Activated T-helper 1 cell treated with anti-CD3 and anti-CD28 coated beads, Interleukin-12 subunit alpha, Interleukin-12 subunit beta, Interleukin-2, Interleukin-4 antibody, amounts not matched to agents 30 ng/mL and 10 ng/mL and 1 ng/mL, durations not matched to agents 14 hours and 24 hours and 36 hours (primary cell): ENCODE results near the gene SPDEF. TPM values are rescaled to one million over a fixed set of nuclear protein-coding genes. Genes with fewer than 3 reads are reported as not detected.

Experiments used
- DNase-seq: peaks from one replicate; pipeline ENCODE4 v3.0.0; 2021; ENCODE audit warnings: low spot score
- H3K27ac Mint-ChIP-seq: one replicate; pipeline ENCODE4 v1.8.0; 2021; ENCODE audit warnings: mild to moderate bottlenecking, mixed read lengths
- H3K27me3 Mint-ChIP-seq: one replicate; pipeline ENCODE4 v1.8.0; 2022; ENCODE audit warnings: mild to moderate bottlenecking, moderate library complexity, mixed read lengths; ENCODE audit not compliant: insufficient read depth
- H3K36me3 Mint-ChIP-seq: one replicate; pipeline ENCODE4 v1.8.0; 2021; ENCODE audit warnings: low read depth, mixed read lengths
- H3K4me1 Mint-ChIP-seq: one replicate; pipeline ENCODE4 v1.8.0; 2021; ENCODE audit warnings: low read depth, mixed read lengths
- H3K4me3 Mint-ChIP-seq: one replicate; pipeline ENCODE4 v1.8.0; 2021; ENCODE audit warnings: mild to moderate bottlenecking, moderate library complexity, mixed read lengths
- H3K9me3 Mint-ChIP-seq: one replicate; pipeline ENCODE4 v1.8.0; 2021; ENCODE audit warnings: mixed read lengths
- intact Hi-C: fragments of 100-400 bp; cut with micrococcal nuclease; formaldehyde crosslinking; loops from one replicate; pipeline ENCODE4 v1.15.1; 2024
- total RNA-seq: library from RNA; stranded (reverse); gene quantifications from 2 replicates; pipeline ENCODE4 v1.2.3, GENCODE V29; 2022

The SPDEF gene
- total RNA-seq, 1 donor from 2014 or later: not detected

- Mint-ChIP-seq H3K36me3 (no peaks in the 10 kb centered on the region), H3K27ac (no peak overlapping the region), H3K27me3 (no peaks in the 10 kb centered on the region), H3K9me3 (no peaks in the 10 kb centered on the region), H3K4me1 (peaks cover under 1% of the 10 kb centered on the region), H3K4me3 (no peak overlapping the region)
- intact Hi-C loops: no loop called here
- DNase-seq: no peak
These were observed 59.9 kb downstream of the SPDEF start for GRCh38 chr6:34496103-34496685.

- Mint-ChIP-seq H3K4me1 (peaks cover 5% of the 10 kb centered on the region), H3K4me3 (no peak overlapping the region), H3K27ac (no peak overlapping the region), H3K36me3 (no peaks in the 10 kb centered on the region), H3K9me3 (no peaks in the 10 kb centered on the region), H3K27me3 (no peaks in the 10 kb centered on the region)
- intact Hi-C loops: no loop called here
- no peak for DNase-seq
These were observed 61.2 kb downstream of the SPDEF start for GRCh38 chr6:34494973-34495372.

GRCh38 chr6:34493344-34493743 lies 62.8 kb downstream of the SPDEF start:
- Mint-ChIP-seq H3K27ac (no peak overlapping the region), H3K9me3 (no peaks in the 10 kb centered on the region), H3K4me1 (peaks cover 5% of the 10 kb centered on the region), H3K4me3 (no peak overlapping the region), H3K27me3 (no peaks in the 10 kb centered on the region), H3K36me3 (no peaks in the 10 kb centered on the region)
- intact Hi-C loops: no loop called here
- DNase-seq: no peak

GRCh38 chr6:34491091-34491430 lies 65.1 kb downstream of the SPDEF start:
- no peaks in the 10 kb centered on the region for H3K36me3 Mint-ChIP-seq
- H3K4me3 Mint-ChIP-seq: no peak overlapping the region
- H3K27me3 Mint-ChIP-seq: no peaks in the 10 kb centered on the region
- H3K4me1 Mint-ChIP-seq: peaks cover 13% of the 10 kb centered on the region
- intact Hi-C loops: no loop called here
- no peaks in the 10 kb centered on the region for H3K9me3 Mint-ChIP-seq
- DNase-seq: no peak
- H3K27ac Mint-ChIP-seq: no peak overlapping the region

- H3K4me3 Mint-ChIP-seq: no peak overlapping the region
- H3K36me3 Mint-ChIP-seq: no peaks in the 10 kb centered on the region
- intact Hi-C loops: no loop called here
- H3K27me3 Mint-ChIP-seq: no peaks in the 10 kb centered on the region
- H3K4me1 Mint-ChIP-seq: peaks cover 18% of the 10 kb centered on the region
- no peak overlapping the region for H3K27ac Mint-ChIP-seq
- DNase-seq: no peak
- no peaks in the 10 kb centered on the region for H3K9me3 Mint-ChIP-seq
These were observed 65.6 kb downstream of the SPDEF start for GRCh38 chr6:34490390-34491090.

- intact Hi-C loops: no loop called here
- Mint-ChIP-seq H3K4me1 (peaks cover 31% of the 10 kb centered on the region), H3K4me3 (no peak overlapping the region), H3K27ac (no peak overlapping the region), H3K9me3 (no peaks in the 10 kb centered on the region), H3K27me3 (no peaks in the 10 kb centered on the region), H3K36me3 (no peaks in the 10 kb centered on the region)
- no peak for DNase-seq
These were observed 66.8 kb downstream of the SPDEF start for GRCh38 chr6:34489207-34489805.

Other genes with a start within 250 kb of the SPDEF start
- 20.0 and 20.8 TPM in 2 replicates for gene NUDT3, start 163.7 kb downstream of the SPDEF start, total RNA-seq
- gene RPS10, start 130.3 kb downstream of the SPDEF start, total RNA-seq: 1,492 and 1,525 TPM in 2 replicates
- not detected in 2 replicates for gene PACSIN1, start 90.3 kb downstream of the SPDEF start, total RNA-seq
- gene ILRUN, start 140.4 kb upstream of the SPDEF start, total RNA-seq: 62.7 and 64.4 TPM in 2 replicates
- gene SNRPC, start 201.2 kb upstream of the SPDEF start, total RNA-seq: 163 and 185 TPM in 2 replicates
- 17.2 and 17.8 TPM in 2 replicates for gene BLTP3A, start 235.8 kb upstream of the SPDEF start, total RNA-seq